Stimulated activated CD8-positive, alpha-beta memory T cell treated with anti-CD3 and anti-CD28 coated beads, Interleukin-4, amount 100 ng/mL, for 24 hours (primary cell): ENCODE data around the gene ARL4C.

Experiments used
- DNase-seq: peaks from one replicate; pipeline ENCODE4 v3.0.0-alpha.2; 2020; ENCODE audit warnings: low read depth

The ARL4C gene, protein sequence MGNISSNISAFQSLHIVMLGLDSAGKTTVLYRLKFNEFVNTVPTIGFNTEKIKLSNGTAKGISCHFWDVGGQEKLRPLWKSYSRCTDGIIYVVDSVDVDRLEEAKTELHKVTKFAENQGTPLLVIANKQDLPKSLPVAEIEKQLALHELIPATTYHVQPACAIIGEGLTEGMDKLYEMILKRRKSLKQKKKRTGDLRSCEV

GRCh38 chr2:234496835-234497593 is at the start of gene ARL4C:
Gene ARL4C, minus strand, starts transcription at chr2:234497081. Its CDS starts 495 bp downstream, at chr2:234496586.
- peak; percentile 46 for DNase-seq

- DNase-seq = peak; percentile 60
Observed at GRCh38 chr2:234544659-234545611, 48.1 kb upstream of the ARL4C start.

DNA sequence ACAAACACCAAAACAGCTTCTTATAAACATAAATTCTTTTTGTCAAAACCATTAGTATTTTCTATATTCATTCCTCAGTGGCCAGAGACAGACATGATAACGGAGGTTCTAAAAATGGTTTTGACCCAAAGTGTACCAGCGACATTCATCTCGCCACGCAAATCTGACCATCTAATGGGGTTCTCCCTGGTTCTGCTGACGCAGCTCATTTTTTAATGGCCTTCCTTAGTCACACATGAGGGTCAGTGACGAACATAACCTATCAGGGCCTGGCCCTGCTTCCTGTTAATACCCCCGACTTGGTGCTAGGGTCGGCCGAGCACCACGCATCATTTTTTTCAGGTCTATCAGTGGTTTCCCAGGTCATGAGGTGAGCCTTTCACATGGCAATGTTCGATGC is 45.9 kb upstream of the ARL4C start:
- no peak for DNase-seq

GRCh38 chr2:234537929-234538328 is 41.0 kb upstream of the ARL4C start:
- DNase-seq = no peak

GRCh38 chr2:234536178-234536965 is 39.5 kb upstream of the ARL4C start:
- DNase-seq = no peak

GRCh38 chr2:234535464-234535863 is 38.6 kb upstream of the ARL4C start:
- no peak for DNase-seq

DNA sequence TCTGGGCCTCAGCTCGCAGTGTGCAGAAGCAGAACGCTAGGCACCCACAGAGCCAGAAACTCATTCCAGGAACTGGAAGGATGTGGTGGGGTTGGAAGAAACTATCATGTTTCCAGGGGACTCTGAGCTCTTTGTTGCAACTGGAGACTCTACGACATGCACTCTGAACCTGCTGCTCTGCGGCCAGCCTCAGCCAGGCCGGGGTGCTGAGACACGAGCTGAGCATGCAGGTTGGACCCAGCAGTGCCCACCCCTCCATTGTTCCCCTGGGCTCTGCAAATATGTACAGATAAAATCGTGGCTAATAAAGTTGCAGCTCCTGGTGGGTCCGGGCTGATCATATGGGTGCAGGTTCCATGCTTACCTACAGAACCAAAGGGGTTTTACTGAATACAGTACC is 37.6 kb upstream of the ARL4C start:
- DNase-seq = no peak

DNA sequence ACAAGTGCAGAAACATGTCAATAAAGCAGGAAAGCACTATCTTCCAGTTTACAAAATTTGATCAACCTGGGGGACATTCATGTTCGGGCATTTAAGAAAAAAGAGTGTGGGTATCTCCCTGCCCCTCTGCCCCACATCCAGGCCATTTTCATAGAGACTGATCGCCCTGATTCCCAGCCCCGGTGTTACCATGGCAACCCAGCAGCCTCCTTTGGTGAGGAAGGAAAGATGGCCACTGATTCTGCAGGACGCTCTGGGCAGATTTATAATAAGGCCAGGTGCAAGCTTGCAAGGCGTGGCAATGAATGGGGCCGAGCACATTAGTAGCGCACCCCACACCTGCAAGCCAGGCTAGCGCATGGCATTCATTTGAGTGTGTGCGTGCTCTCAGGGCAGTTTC is 36.7 kb upstream of the ARL4C start:
- no peak for DNase-seq

DNA sequence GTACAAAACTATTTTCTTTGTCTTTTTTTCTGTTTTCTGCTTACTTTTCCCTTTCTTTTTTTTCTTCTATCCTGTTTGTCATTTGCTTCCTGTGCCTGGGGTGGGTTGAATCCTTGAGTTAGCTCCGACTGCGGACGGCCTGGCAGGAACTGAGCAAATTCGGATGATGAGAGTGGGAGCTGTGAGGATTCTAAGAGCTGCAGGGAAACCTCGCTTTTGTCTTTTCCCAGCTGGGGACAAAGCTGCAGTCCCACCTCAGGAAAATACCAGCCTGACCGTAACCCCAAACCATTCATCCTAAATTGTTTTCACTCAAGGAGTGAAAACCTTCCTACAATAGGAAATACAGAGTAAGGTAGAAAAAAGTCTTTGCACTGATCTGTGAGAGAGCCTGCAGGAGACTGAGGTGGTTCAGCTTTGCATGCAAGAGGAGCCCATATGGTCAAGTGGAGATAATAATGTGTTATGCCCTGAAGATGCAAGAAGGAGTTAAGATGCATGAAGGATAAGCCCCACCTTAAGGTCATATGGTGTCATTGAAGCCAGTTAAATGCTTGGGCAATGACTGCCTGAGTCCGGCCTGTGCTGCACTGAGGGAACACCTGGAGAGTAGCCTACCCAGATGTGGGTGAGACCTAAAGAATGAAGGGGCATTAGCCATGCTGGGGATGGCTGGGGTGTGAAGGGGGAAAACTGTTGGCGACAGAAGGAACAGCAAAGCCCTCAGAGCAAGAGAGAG is 31.7 kb upstream of the ARL4C start:
- DNase-seq = no peak

DNA sequence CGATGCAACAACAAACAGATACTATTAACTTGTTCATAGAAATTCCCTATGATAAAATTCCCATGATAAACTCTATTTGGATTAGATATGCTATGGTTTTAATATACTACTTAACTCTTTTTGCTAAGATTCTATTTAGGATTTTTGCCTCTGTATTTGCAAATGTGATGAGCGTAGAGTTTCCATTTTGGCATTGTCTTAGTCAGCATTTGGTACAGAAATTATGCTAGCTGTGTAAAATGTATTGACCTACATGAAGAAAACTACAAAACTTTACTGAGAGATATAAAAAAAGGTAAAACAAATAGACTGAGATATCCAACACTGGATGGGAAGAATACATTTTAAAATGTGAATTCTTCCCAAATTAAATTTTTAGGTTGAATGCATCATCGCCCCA is 29.8 kb upstream of the ARL4C start:
- DNase-seq = no peak

- DNase-seq = no peak
Observed at GRCh38 chr2:234521536-234521935, 24.7 kb upstream of the ARL4C start.

GRCh38 chr2:234518986-234519642 is 22.2 kb upstream of the ARL4C start:
- no peak for DNase-seq

GRCh38 chr2:234517971-234518370 is 21.1 kb upstream of the ARL4C start:
- DNase-seq = no peak

DNA sequence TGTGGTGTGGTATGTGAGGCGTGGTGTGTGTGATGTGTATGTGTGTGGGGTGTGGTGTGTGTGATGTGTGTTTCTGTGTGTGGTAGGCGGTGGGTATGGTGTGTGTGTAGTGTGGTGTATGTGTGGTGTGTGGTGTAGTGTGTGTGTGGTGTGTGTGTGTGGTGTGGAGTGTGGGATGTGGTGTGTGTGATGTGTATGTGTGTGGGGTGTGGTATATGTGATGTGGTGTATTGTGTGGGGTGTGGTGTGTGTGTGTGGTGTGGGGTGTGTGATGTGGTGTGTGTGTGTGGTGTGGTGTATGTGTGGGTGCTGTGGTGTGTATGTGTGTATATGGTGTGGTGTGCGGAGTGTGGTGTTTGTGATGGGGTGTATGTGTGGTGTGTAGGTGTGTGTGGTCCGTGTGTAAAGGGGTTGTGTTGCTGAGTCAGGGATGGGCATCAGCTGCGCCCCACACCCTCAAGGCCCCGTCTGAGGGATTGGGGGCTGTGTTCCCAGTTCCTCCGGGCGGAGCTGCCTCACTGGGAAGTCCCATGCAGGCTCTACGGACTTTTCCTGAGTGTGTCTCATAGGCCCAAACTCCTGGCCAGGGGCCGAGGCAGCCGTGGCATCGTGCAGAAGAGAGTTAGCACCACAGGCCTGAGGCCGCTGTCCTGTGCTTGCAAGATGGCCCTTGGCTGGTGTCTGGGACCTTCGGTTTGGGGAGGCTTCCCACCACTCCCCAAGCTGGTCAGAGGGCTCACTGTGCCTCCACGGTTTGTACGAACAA is 18.2 kb upstream of the ARL4C start:
- no peak for DNase-seq

- no peak for DNase-seq
Observed at GRCh38 chr2:234514099-234514498, 17.2 kb upstream of the ARL4C start.

DNA sequence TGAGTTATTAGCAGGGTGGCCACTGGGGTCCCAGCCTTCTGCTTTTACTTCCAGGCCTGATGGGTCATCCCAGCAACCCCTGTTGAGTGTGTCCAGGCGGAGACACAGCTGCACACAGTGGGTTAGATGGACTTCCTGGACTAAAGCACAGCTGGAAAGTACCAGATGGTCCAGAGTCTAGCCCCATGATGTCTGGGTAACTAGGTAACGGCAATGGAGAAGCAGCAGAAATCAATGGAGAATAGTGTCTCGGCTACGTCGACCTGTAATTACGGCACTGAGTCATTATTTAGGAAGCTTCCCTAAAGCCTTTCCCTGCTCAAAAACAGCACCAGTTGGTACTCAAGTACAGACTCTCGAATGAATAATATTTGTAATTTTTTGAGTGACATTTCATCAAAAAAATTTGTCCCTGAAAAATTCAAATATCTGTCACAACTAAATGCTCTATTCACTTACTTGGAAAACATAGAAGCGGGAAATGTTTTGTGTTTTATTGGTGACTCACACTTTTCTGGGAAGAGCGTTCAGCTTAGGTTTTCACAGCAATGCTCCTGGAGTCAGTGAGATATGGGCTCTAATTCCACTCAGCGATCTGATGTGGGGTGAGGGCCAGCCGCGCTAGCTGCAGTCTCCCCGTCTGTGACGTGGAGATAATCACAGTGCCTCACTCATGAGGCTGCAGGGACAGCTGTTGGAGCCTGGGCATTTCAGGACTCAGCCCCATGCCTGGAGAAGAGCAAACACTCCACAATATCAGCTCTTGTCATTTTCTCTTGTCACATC is 16.2 kb upstream of the ARL4C start:
- DNase-seq = no peak

GRCh38 chr2:234502919-234503285 is 6.0 kb upstream of the ARL4C start:
- no peak for DNase-seq

GRCh38 chr2:234502285-234502918 is 5.5 kb upstream of the ARL4C start:
- no peak for DNase-seq
